ENCODE measurements around the gene ZC3H4.

- TF ChIP-seq EZH2 (IDR thresholded peaks at IDR 0.05; ENCODE audit: borderline replicate concordance, low read length) (no peak), CTCF (IDR thresholded peaks at IDR 0.05; ENCODE audit: low read length) (no peak)
Observed at GRCh38 chr19:47107953-47108746, 5.4 kb downstream of the ZC3H4 start.
